HG03442 (cell line): ENCODE data around the gene DYNC2LI1.

Experiments used
- ATAC-seq: cut with Tn5 transposase; IDR thresholded peaks from one replicate; pipeline ENCODE4 v1.9.1; 2021; ENCODE audit warnings: mild to moderate bottlenecking, moderate library complexity; ENCODE audit not compliant: unreplicated experiment

The DYNC2LI1 gene

GRCh38 chr2:43762286-43762685 lies 11.6 kb upstream of the DYNC2LI1 start:
- ATAC-seq, result no peak

- no peak for ATAC-seq
Measured at GRCh38 chr2:43763091-43763490, 10.7 kb upstream of the DYNC2LI1 start.

GRCh38 chr2:43764086-43764705 lies 9.6 kb upstream of the DYNC2LI1 start:
- ATAC-seq, result no peak

GRCh38 chr2:43766006-43766405 lies 7.8 kb upstream of the DYNC2LI1 start:
- no peak for ATAC-seq

- no peak for ATAC-seq
Measured at GRCh38 chr2:43774617-43775016, 778 bp downstream of the DYNC2LI1 start.

- ATAC-seq, result no peak
Measured at GRCh38 chr2:43776324-43776723, 2.5 kb downstream of the DYNC2LI1 start.

GRCh38 chr2:43777306-43777926 lies 3.6 kb downstream of the DYNC2LI1 start:
- ATAC-seq, result no peak

GRCh38 chr2:43778233-43778632 lies 4.4 kb downstream of the DYNC2LI1 start:
- no peak for ATAC-seq

GRCh38 chr2:43787895-43788294 lies 14.1 kb downstream of the DYNC2LI1 start:
- ATAC-seq, result no peak

GRCh38 chr2:43788646-43789045 lies 14.8 kb downstream of the DYNC2LI1 start:
- no peak for ATAC-seq

- no peak for ATAC-seq
Measured at GRCh38 chr2:43790147-43790546, 16.3 kb downstream of the DYNC2LI1 start.

GRCh38 chr2:43791035-43791765 lies 17.4 kb downstream of the DYNC2LI1 start:
- ATAC-seq, result no peak

GRCh38 chr2:43792653-43793052 lies 18.8 kb downstream of the DYNC2LI1 start:
- no peak for ATAC-seq

- ATAC-seq, result no peak
Measured at GRCh38 chr2:43794956-43795355, 21.1 kb downstream of the DYNC2LI1 start.

GRCh38 chr2:43796206-43796605 lies 22.4 kb downstream of the DYNC2LI1 start:
- no peak for ATAC-seq

GRCh38 chr2:43798300-43798699 lies 24.5 kb downstream of the DYNC2LI1 start:
- ATAC-seq, result no peak

- no peak for ATAC-seq
Measured at GRCh38 chr2:43800894-43801293, 27.1 kb downstream of the DYNC2LI1 start.

- no peak for ATAC-seq
Measured at GRCh38 chr2:43802135-43802534, 28.3 kb downstream of the DYNC2LI1 start.

GRCh38 chr2:43803113-43803512 lies 29.3 kb downstream of the DYNC2LI1 start:
- ATAC-seq, result no peak

- ATAC-seq, result no peak
Measured at GRCh38 chr2:43806719-43807031, 32.8 kb downstream of the DYNC2LI1 start.

- no peak for ATAC-seq
Measured at GRCh38 chr2:43810452-43810851, 36.6 kb downstream of the DYNC2LI1 start.

GRCh38 chr2:43810888-43811287 lies 37.0 kb downstream of the DYNC2LI1 start:
- ATAC-seq, result no peak
